Tibial nerve (tissue), 4 donors: Measurements from ENCODE around the gene RABEPK. TPM values are rescaled to one million over a fixed set of nuclear protein-coding genes. Genes with fewer than 3 reads are reported as not detected.

Experiments
- DNase-seq, 2 donors: peaks; one replicate each; pipeline ENCODE4 v3.0.0-alpha.2; 2019; ENCODE audit warnings: low spot score in 2 of 2
- H3K27ac ChIP-seq, 4 donors: fragments of 200-600 bp; sonication (generic) in 3 of 4; one replicate each; pipeline ENCODE4 v1.5.1; 2017 to 2019; ENCODE audit warnings: mild to moderate bottlenecking in 1 of 4
- H3K27me3 ChIP-seq, 2 donors: fragments of 200-600 bp; sonication (generic) in 1 of 2; one replicate each; pipeline versions ENCODE4 v1.5.1 to v1.6.0; 2017 to 2019
- H3K36me3 ChIP-seq, 3 donors: fragments of 200-600 bp; sonication (generic); one replicate each; pipeline ENCODE4 v1.5.1; 2018 to 2019
- H3K4me1 ChIP-seq, 4 donors: fragments of 200-600 bp; sonication (generic) in 3 of 4; one replicate each; pipeline ENCODE4 v1.5.1; 2017 to 2019
- H3K4me3 ChIP-seq, 4 donors: fragments of 200-600 bp; sonication (generic) in 3 of 4; one replicate each; pipeline ENCODE4 v1.5.1; 2017 to 2019; ENCODE audit warnings: mild to moderate bottlenecking in 1 of 4, moderate library complexity in 1 of 4
- H3K9me3 ChIP-seq, 4 donors: fragments of 200-600 bp; sonication (generic) in 3 of 4; one replicate each; pipeline ENCODE4 v1.5.1; 2017 to 2019
- CTCF ChIP-seq, 5 experiments: fragments of 200-600 bp in 3 of 5; fragments of 450-650 bp in 2 of 5; sonication (generic) in 3 of 5; IDR thresholded peaks; one replicate each; pipeline ENCODE4 v1.5.1; 2016 to 2019; ENCODE audit warnings: antibody characterized with exemption in 5 of 5, mild to moderate bottlenecking in 3 of 5, moderate library complexity in 2 of 5
- EP300 ChIP-seq, 2 donors: sonication (generic); formaldehyde crosslinking; IDR thresholded peaks; one replicate each; pipeline ENCODE4 v1.6.1; 2017; ENCODE audit warnings: antibody characterized with exemption in 2 of 2, mild to moderate bottlenecking in 1 of 2
- POLR2A ChIP-seq, 2 donors: fragments of 450-650 bp; IDR thresholded peaks; one replicate each; pipeline ENCODE4 v1.6.1; 2017; ENCODE audit warnings: antibody characterized with exemption in 2 of 2, mild to moderate bottlenecking in 2 of 2, moderate library complexity in 2 of 2
- WGBS, 2 donors: methylation state at CpG; one replicate each; pipeline ENCODE4 v1.1.5; 2018; 5-methylcytosine and 5-hydroxymethylcytosine counted together
- total RNA-seq, 4 donors: library from RNA; depleted of rRNA; stranded (reverse); fragments of >200 nt; gene quantifications; one replicate each; pipeline ENCODE4 v1.1.0, GENCODE V29; 2016

RABEPK gene
- 10 to 100 TPM; 10.7 to 25.5 (median 17.2) TPM for total RNA-seq

- Histone ChIP-seq H3K4me3 (peak within 1 kb of the TSS; percentile 73 to 81 (median 76)), H3K4me1 (peaks cover 0 to 9% (median 0%) of the 10 kb centered on the region in 4 donors), H3K27me3 (no peaks in the 10 kb centered on the region), H3K27ac (peak within 1 kb of the TSS; percentile 73 to 97 (median 94)), H3K9me3 (no peaks in the 10 kb centered on the region), H3K36me3 (peaks cover 0 to 27% (median 0%) of the 10 kb centered on the region in 3 donors)
- DNase-seq: peak; percentile 85 to 89
- WGBS, 2 donors: 1 to 2% methylated on average over 36 of the region's 51 CpGs
- TF ChIP-seq EP300 (IDR thresholded peaks at IDR 0.05) (peak; percentile 76 to 90), POLR2A (IDR thresholded peaks at IDR 0.05) (peak; percentile 46 to 87), CTCF (IDR thresholded peaks at IDR 0.05) (peak in 1 of 5 experiments; percentile 20)
Observed at GRCh38 chr9:125200216-125201047, at the start of gene RABEPK. Gene RABEPK (plus strand): TSS chr9:125200542. CDS start chr9:125203014, 2,472 bp downstream.

GRCh38 chr9:125151730-125152129 lies 48.6 kb upstream of the RABEPK start:
- H3K4me1 ChIP-seq: no peaks in the 10 kb centered on the region
- 98 to 100% methylated on average over 2 of the region's 2 CpGs for WGBS, 2 donors
- no peak for DNase-seq
- no peaks in the 10 kb centered on the region for H3K9me3 ChIP-seq
- TF ChIP-seq EP300 (IDR thresholded peaks at IDR 0.05) (no peak), CTCF (IDR thresholded peaks at IDR 0.05) (no peak), POLR2A (IDR thresholded peaks at IDR 0.05) (no peak)
- no peak overlapping the region for H3K27ac ChIP-seq
- no peak overlapping the region for H3K4me3 ChIP-seq
- peaks cover 2 to 76% (median 8%) of the 10 kb centered on the region in 3 donors for H3K36me3 ChIP-seq
- H3K27me3 ChIP-seq: no peaks in the 10 kb centered on the region

- H3K36me3 ChIP-seq: peaks cover 2 to 83% (median 8%) of the 10 kb centered on the region in 3 donors
- no peak overlapping the region for H3K4me3 ChIP-seq
- DNase-seq: no peak
- no peaks in the 10 kb centered on the region for H3K9me3 ChIP-seq
- 80 to 85% methylated on average over 4 of the region's 4 CpGs for WGBS, 2 donors
- no peaks in the 10 kb centered on the region for H3K4me1 ChIP-seq
- H3K27ac ChIP-seq: no peak overlapping the region
- H3K27me3 ChIP-seq: no peaks in the 10 kb centered on the region
- no peak for TF ChIP-seq POLR2A (IDR thresholded peaks at IDR 0.05)
- TF ChIP-seq EP300 (IDR thresholded peaks at IDR 0.05): no peak
- no peak for TF ChIP-seq CTCF (IDR thresholded peaks at IDR 0.05)
Observed at GRCh38 chr9:125153712-125154367, 46.5 kb upstream of the RABEPK start.

- 88 to 100% methylated on average over 2 of the region's 2 CpGs for WGBS, 2 donors
- no peaks in the 10 kb centered on the region for H3K9me3 ChIP-seq
- no peak overlapping the region for H3K4me3 ChIP-seq
- no peak for TF ChIP-seq EP300 (IDR thresholded peaks at IDR 0.05)
- TF ChIP-seq CTCF (IDR thresholded peaks at IDR 0.05): no peak
- no peak for TF ChIP-seq POLR2A (IDR thresholded peaks at IDR 0.05)
- H3K27ac ChIP-seq: no peak overlapping the region
- H3K27me3 ChIP-seq: no peaks in the 10 kb centered on the region
- H3K4me1 ChIP-seq: peaks cover 0 to 12% (median 4%) of the 10 kb centered on the region in 4 donors
- peaks cover 2 to 66% (median 8%) of the 10 kb centered on the region in 3 donors for H3K36me3 ChIP-seq
- no peak for DNase-seq
Observed at GRCh38 chr9:125156551-125156950, 43.8 kb upstream of the RABEPK start.

GRCh38 chr9:125160750-125161149 lies 39.6 kb upstream of the RABEPK start:
- H3K9me3 ChIP-seq: no peaks in the 10 kb centered on the region
- peak overlapping the region in 2 of 4 donors; percentile 42 to 72 for H3K27ac ChIP-seq
- H3K36me3 ChIP-seq: peaks cover 0 to 35% (median 0%) of the 10 kb centered on the region in 3 donors
- no peaks in the 10 kb centered on the region for H3K27me3 ChIP-seq
- TF ChIP-seq POLR2A (IDR thresholded peaks at IDR 0.05) (no peak), CTCF (IDR thresholded peaks at IDR 0.05) (no peak), EP300 (IDR thresholded peaks at IDR 0.05) (no peak)
- no peak overlapping the region for H3K4me3 ChIP-seq
- H3K4me1 ChIP-seq: peaks cover 0 to 19% (median 4%) of the 10 kb centered on the region in 4 donors
- no peak for DNase-seq
